HG02973 (cell line): ENCODE data around the gene ZBTB43.
A peak's percentile ranks its signal among the peaks of the same experiment; 100 is the strongest.

Experiments used
- ATAC-seq: cut with Tn5 transposase; IDR thresholded peaks from one replicate; pipeline ENCODE4 v1.9.1; 2021; ENCODE audit warnings: moderate library complexity; ENCODE audit not compliant: unreplicated experiment

Gene ZBTB43

DNA sequence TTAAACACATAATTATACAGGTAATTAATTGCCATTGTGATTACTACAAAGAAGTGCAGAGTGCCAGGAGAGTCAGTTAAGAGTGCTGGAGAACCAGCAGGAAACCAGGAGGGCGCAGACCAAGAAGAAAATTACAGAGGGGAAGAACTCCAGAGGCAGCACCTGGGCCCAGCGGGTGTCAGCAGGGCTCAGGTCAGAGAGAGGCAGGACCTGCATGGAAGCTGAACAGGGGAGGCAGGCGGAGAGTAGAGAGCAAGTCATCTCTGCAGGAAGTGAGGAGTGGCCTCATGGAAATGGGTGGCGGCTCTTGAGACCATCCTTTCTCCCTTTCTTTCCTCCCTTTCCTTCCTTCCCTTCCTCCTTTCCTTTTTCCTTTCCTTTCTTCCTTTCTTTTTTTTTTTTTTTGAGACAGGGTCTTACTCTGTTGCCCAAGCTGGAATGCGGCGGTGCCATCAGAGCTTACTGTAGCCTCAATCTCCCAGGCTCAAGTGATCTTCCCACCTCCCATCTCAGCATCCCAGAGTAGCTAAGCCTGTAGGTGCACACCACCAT is 51.6 kb downstream of the ZBTB43 start:
- ATAC-seq: no peak

DNA sequence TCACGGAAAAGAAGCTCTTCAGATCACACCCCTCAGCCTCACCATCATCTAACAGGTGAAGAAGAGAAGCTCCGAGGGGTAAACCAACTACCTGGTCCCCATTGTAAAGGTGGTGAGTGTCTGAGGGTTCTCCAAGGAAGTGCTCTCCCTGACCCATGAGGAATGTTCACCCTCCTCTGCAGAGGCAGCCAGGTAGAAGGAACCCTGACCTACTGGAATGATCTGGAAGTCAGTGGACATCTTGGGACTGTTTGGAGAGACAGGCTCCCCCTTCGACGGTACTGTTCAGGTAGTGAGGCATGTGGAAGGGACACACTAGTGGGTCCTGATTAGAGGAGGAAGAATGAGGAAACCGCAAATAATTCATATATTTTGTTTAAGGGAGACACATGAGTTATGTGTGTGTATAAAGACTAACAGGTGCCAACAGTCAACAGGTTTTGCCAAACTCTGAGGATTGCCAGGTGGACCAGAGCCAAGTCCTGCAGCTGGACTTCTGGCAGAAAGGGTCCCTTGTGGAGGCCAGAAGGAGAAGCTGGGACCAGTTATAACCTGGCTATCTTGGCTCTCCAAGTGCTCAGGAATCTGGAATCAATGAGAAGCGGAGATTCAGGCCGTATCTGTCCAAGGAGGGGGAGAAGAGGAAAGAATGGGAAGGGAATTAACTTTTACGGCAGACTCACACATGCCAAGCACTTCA is 52.6 kb downstream of the ZBTB43 start:
- no peak for ATAC-seq

DNA sequence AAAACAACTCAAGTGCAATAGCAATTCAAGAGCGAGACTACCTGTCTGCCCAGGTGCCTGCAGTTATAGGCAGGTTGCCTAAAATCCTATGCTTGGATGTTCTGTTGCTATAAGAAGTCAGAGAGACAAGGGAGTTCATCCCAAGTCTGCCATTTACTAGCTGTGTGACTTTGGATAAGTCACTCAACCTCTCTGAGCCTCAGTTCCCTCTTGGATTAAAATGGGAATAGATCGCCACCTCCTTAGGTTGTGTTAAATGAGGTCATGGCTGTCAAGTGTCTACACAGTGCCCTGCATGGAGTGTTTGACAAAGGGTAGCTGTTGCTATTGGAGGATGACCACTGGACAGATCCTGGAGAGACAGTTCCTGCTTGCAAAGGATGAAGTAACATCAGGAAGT is 54.3 kb downstream of the ZBTB43 start:
- no peak for ATAC-seq

DNA sequence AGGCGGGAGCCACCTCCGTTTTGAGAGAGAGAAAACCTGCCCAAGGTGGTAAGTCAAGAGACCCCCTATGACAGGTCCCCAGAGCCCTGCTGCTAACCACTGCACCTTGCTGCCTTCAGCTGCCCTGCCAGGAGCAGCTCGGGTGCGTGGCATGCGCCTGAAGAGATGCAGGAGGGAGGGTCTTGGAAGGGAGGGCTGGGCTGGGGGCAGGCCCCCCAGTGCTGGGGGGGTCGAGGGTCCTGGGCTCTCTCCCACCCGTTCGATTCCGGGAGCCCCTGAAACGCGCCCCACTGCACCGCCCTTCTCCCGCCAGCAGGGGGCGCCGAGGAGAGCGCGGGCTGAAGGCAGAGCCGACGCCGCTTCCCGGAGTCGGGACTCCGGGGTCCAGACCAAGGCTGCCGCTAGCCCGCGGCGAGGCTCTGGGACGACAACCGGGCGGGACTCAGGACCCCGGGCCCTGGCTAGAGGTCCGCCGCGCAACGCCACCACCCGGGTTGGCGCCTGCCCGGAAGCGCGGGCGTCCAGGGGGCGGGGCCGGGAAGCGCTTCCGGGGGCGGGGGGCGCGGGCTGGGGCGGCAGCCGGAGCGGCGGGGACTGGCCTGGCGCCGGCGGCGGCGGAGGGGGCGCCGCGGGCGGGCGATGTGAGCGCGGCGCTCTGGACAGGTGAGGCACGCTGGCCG is 55.4 kb downstream of the ZBTB43 start, which contains the start of gene ZBTB34:
ZBTB34 (plus strand) TSS at position 563 of the 680 bp plus-strand sequence. CDS start 18,761 bp downstream, outside the sequence.
- peak; percentile 58 for ATAC-seq

DNA sequence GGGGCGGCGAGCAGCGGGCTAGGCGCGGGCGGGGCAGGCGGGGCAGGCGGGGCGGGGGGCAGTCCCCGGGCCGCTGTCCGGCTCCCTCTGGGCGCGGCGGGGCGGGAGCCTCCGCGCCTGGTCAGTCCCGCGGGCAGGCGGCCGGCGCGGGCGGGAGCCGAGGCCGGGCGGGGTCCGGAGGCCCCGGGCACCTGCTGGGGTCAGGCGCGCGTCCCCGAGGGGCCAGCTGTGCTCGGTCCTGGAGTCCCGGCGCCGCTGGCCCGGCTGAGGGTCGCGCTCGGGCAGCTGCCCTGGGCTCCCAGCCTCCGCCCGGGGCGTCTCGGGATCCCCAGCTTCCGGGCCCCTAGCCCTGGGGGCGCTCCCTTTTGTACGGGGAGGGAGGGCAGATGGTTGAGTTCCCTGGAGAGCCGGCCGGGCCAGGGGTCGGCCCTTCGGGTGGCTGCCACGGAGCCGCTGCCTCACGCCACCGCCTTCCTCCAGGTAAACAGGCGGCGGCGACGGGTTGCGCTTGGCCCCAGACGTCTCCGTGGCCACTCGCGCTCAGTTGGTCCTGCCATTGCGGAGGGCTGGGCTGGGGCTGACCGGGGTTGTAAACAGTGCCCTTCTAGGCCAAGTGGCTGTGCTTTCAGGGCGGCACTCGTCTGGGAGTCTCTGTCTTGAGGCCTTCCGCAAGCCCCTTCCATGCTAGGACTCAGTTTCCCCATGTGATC is 56.1 kb downstream of the ZBTB43 start:
- peak; percentile 16 for ATAC-seq

DNA sequence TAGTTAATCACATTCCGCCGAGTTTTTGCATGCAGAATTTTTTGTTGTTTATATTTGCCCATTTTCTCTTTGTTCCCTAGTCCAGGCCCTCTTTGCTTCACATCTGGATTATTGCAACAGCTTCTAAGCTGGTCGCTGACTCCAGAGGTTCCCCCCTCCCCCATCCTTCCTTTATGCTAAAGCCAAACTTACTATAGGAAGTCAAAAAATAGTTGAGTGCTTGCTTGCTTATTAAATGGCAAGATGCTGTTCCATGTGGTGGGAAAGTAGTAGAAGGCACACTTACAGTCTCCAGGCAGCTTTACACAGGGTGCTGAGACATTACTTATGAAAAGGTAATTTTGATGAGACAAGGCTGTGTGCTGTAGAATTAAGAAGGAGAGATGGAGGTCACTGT is 56.9 kb downstream of the ZBTB43 start:
- no peak for ATAC-seq

DNA sequence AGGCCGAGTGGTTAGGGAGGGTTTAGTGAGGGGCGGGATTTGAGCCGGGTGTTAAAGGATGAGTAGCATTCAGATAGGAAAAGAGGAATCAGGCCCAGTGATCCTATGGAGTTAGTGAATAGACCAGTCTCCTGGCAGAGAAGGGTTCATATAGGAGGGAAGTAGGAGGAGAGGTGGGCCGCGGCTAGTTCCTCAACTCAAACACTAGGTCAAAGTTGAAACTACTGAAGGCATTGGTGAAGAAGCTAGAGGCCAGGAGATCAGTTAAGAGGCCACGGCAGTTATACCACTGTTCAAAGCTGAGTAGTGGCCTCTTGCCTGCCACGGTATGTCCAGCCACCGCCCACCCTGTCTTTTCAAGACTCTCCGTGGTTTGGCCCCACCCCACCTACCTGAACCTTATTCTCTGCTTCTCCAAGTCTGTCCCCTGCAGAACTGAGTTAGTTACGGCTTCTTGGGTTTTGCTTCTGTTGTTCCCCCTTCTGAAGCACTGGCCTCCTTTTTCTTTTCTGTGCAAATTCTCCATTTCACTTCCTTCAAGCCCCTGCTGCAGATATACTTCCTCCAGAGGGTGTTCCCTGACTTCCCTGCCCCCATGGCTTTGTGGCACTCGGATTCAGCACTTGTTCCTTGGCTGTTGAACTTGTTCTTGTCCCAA is 57.4 kb downstream of the ZBTB43 start:
- ATAC-seq: no peak

DNA sequence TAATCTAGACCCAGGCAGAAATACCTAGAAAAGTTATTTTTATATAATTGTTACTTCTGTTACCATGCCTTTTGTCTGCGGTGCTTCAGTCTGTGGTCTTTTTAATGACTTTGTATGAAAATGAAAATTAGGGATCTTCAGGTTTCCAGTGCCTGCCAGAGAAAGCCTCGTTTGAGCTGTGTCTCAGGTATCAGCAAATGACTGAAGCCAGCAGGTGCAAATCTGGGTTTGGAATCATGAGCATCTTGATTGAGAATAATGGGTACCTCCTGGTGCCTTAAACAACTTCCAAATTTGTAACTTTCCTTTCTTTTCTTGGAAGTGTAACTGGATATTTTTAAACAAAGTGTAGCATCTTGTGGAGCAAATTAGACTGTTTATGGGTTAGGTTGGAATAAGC is 59.9 kb downstream of the ZBTB43 start:
- ATAC-seq: no peak

DNA sequence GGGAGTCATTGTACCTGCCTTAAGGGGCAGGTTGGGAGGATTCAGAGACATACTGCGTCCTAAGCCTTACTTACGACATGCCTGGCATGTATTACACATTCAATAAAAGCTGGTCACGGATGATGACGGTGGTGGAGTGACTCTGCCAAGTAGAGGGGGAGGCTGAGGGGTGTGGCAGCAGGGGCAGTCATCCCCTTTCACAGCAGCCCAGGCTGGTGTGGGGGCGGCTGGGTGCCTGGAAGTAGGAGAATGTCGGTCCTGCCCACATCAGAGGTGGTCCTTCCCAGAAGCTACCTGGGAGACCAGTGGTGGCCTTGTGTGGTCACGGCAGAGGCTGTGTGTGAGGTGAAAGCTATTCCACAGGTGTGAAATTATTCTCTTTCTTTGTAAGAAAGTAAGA is 64.5 kb downstream of the ZBTB43 start:
- no peak for ATAC-seq

DNA sequence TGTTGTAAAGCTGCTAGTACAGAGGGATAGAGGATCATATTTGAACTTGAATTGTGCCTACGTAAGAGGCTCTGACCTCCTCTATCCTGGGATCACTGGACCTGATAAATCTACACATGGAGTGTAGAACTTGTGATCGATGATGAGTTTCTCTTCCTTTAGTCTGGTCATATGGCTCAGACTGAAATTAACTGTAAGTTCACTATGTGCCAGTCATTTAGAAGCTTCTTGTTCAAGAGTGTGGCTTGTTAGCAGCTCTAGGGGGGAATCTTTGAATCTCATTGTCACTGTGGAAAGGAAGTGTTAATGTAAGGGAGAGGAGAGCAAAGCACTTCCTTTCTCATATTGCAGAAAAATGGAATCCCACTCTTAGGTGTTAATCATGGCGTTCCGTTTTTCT is 67.7 kb downstream of the ZBTB43 start:
- no peak for ATAC-seq

DNA sequence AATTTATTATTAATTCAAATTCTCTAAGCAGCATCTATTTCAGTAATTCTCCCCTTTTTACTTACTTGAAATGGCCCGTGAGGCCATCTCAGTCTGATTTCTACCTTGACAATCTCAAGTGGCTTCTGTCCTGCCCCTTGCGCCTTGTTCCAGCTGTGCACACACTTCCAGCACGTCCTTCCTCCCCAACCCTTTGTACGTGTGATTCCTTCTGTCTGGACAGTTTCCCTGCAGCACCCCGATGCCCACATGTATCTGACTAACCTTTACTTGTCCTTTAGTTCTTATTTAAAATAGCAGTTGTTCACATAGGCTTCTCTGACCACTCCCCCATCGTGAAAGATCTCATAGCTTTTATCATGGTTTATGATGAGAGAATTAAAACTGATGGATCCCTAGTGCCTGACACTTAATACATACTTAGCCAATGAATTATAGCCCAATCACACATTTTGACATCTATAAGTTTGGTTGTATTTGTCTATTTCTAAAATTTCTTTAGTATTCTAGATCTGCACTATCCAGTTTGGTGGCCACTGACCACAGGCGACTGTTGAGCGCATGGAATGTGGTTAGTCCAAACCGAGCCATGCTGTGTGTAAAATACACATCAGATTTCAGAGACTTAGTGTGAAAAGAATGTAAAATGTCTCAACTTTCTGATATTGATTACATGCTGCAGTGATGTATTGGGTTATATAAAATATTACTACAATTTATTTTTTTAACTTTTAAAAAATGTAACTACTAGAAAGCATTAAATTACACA is 69.9 kb downstream of the ZBTB43 start:
- no peak for ATAC-seq

DNA sequence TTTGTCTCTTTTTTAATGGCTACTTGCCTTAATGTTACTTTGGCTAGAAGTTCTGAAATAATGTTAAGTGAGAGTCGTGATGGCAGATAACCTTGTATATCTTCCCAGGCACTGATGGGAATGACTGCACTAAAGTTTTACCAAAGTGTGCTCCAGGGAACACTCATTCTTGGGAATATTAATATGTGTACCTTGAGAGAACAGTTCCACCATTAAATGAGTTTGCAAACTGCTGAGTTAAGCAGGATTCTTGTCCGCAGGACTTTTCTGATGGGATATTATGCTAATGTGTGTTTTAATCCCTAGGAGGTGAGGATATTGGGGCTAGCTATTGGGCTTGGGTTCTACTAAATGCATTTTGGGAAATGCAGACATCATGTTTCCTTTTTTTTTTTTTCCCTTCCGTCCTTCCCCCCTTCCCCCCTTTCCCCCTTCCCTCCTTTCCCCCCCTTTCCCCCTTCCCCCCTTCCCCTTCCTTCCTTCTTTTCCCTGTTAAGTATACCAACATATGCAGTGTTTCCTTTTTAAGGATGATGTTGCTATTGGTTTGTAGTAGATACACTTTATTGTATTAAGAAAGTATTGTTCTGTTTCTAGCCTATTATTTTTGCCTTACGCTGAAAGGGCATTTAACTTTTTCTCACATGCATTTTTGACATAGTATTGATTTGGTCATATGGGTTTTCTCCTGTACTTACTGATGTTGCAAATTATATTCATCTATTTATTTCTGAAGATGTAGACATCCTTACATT is 71.1 kb downstream of the ZBTB43 start:
- no peak for ATAC-seq

DNA sequence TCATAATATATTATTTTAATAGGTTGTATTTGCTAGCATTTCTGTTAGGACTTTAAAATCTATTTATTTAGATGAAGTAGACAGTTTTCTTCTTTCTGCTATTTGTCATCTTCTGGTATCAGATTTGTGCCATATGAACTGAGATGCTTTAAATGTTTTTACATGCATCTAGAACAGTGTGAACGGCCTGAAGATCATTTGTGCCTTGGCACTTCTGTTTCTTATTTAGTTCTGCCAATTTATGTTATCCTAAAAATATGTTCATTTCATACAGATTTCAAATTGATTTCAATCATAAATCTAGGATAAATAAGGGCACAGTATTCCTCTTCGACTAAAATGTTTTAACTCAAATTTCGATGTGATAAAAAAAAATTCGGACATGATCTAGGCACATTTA is 71.7 kb downstream of the ZBTB43 start:
- ATAC-seq: no peak

DNA sequence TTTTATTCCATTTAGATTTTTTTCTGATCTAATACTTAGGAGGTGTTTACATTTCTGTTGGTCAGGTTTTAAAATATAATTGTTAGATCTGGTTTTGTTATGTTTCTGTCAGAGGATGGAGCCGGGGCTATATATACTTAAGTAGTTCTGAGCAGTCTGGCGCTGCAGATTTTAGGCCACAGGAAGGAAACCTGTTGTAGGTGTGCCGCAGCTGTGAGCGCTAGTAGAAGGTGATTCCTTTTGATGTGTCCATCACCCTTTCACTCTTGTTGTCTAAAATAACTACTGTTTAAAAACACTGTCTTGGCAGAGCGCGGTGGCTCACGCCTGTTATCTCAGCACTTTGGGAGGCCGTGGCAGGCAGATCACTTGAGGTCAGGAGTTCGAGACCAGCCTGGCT is 72.6 kb downstream of the ZBTB43 start:
- no peak for ATAC-seq

DNA sequence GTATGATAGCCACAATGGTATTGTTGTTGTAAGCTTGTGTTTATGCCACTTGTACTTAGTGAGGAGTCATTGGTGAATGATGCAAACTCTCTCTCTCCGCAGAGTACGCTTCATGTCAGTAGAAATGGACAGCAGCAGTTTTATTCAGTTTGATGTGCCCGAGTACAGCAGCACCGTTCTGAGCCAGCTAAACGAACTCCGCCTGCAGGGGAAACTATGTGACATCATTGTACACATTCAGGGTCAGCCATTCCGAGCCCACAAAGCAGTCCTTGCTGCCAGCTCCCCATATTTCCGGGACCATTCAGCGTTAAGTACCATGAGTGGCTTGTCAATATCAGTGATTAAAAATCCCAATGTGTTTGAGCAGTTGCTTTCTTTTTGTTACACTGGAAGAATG is 74.4 kb downstream of the ZBTB43 start:
- ATAC-seq: no peak

DNA sequence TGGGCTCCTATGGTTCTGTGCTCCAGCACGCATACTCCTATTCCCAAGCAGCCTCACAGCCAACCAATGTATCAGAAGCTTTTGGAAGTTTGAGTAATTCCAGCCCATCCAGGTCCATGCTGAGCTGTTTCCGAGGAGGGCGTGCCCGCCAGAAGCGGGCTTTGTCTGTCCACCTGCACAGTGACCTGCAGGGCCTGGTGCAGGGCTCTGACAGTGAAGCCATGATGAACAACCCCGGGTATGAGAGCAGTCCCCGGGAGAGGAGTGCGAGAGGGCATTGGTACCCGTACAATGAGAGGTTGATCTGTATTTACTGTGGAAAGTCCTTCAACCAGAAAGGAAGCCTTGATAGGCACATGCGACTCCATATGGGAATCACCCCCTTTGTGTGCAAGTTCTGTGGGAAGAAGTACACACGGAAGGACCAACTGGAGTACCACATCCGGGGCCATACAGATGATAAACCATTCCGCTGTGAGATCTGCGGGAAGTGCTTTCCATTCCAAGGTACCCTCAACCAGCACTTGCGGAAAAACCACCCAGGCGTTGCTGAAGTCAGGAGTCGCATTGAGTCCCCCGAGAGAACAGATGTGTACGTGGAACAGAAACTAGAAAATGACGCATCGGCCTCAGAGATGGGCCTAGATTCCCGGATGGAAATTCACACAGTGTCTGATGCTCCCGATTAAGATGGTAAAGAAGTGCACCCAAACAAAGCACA is 75.5 kb downstream of the ZBTB43 start:
- ATAC-seq: no peak

DNA sequence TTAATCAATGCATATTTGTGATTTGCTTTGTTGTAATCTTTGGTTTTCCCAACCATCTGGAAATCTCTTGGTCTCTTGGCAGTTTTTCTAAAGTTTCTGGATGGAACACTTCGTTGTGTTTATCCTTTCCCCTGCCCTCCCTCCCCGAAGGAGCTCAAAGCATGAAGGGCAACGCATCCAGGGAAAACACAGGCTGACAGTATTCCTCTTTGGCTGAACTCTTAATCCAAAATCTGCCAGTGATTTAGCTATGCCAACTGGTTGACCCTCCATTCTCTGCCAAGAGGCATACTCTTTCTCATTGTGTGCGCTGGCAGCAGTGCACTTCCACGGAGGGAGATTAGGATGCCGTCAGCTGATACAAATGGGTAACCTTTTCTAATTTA is 76.1 kb downstream of the ZBTB43 start:
- ATAC-seq: no peak

DNA sequence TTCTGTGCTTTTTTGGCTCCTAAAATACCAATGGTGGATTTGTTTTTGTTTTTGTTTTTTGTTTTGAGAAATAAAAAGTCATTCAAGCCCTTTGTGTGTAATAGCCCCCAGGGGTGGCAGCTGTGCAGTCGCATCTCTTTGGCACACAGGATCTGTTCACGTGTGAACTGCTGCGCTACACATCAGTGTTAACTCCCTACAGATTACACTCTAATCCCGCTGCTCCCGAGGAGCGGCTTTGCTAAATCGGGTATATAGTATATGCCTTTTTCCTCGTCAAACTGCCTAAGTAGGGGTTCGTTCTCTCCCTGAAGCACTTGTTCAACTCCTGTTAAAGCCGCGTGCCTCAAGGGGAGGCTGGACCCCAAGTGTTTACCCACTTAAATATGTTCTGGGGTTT is 77.9 kb downstream of the ZBTB43 start:
- no peak for ATAC-seq

DNA sequence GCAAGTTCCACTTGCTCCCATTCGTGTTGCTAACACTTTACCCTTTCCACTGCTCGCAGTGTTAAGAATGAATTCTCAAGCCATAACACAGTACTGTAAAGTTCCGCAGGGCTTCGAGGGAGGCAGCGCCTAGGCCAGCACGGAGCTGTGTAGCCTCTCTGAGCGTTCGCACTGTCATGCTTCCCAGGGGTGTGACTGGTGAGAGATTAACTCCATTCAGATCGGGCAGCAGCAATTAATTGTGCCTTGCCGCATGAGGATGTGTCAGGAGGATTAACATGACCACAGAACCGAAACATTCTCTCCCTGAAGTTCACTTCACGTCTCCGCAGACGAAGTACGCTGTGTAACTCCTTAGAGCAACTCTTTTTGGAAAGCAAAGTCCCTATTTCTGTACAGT is 78.8 kb downstream of the ZBTB43 start:
- no peak for ATAC-seq
